GM15510 (cell line): ENCODE results near the gene SLU7.

Experiments
- POLR2A ChIP-seq: IDR thresholded peaks from 3 replicates; pipeline ENCODE4 v1.6.1; 2011; ENCODE audit warnings: borderline replicate concordance; ENCODE audit not compliant: insufficient read length; ENCODE audit errors: extremely low read depth

The SLU7 gene

DNA sequence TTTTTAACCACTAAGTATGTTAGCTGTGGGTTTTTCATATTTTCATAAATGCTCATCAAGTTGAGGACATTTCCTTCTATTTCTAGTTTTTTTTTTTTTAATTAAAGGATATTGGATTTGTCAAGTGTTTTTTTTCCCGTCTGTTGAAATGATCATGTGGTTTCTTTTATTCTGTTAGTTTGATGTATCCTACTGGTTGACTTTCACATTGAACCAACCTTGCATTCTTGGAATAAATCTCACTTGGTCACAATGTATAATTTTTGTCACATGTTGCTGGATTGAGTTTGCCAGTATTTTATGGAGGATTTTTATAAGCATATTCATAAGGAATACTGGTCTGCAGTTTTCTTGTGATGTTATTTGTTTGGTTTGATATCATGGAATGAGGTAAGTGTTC, 31.4 kb downstream of the SLU7 start:
- no peak for TF ChIP-seq POLR2A

DNA sequence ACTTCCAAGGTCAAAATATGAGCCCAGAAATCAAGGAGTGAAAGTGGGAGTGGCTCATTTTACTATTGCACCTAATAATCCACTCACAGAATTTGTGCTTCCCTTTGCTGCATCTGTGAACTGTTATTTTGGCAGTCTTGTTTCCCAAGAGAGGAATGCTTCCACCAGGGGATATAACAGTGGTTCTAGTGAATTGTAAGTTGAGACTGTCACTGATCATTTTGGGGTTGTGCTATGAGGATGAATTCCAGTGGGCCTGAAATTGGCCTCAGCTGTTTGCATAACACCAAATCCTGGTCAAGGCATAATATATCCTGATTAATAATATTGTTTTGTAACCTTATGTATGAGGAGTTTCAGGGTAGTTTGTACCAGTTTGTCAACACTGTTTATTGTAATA, 33.4 kb downstream of the SLU7 start:
- no peak for TF ChIP-seq POLR2A

DNA sequence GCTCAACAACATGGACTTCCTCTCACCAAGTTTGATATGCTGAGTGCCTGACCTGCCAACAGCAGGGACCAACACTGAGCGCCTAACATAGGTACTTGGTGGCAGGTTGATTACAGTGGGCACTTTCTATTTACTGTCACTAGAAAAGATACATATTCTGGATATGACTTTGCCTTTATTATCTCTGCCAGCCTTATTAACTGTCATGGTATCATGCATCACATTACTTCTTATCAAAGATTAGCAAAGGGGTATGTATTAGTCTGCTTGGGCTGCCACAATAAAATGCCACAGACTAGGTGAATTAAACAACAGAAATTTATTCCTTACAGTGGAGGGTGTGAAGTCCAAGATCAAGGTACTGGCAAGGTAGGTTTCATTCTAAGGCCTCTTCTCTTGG, 34.2 kb downstream of the SLU7 start:
- no peak for TF ChIP-seq POLR2A

DNA sequence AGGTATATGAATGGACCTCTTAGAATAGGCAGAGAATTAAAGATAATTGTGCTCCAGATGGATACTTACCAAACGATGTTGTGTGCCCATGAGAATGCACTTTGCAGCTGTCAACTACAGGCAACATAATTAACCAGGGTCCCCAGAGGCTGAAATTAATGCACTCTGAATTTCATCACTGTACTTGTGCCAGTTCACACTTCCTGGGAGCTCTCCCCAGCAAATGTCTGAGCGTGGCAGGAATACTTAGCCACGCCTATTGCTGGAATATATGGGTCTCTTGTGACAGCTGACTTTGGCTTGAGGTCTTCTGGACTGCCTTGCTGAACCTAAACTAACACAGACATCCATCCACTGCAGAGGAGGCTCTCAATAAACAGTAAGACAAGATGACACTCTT, 36.5 kb downstream of the SLU7 start:
- no peak for TF ChIP-seq POLR2A

DNA sequence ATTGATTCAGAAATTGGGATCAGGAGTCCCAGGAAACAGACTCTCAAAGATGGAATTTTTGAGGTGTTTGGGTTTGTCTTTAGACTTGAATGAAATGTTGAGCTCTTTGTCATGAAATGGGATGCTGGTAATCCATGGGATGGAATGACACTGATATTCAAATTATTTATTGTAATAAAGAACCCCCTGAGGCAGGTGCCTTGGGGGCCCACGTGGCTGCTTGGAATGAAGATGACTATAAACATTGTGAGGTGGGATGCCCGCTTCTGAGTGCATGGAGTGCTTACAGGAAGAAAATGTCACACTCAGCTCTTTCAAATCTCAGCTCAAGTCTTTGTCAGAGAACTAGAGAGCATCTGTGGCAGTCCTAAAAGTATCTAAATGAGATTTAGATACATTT, 38.8 kb downstream of the SLU7 start:
- no peak for TF ChIP-seq POLR2A

DNA sequence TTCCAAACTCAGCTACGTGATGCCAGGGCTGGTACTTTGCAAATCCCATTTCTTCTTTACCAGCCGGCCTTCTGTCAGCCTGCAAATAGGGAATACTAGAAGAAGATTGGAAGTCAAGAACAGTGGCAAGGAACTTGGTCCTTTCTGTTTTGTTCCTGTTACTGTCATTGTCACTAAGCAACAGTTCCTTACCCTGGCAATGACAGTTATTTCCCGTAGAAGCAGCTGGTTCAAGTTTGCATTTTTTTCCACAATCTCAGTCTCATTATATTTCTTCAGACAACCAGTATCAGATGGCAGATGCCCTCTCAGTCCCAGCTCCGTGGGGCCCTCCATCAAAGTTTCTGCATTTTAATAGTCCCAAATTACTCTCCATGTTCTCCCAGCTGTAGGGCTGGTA, 39.4 kb downstream of the SLU7 start:
- no peak for TF ChIP-seq POLR2A

DNA sequence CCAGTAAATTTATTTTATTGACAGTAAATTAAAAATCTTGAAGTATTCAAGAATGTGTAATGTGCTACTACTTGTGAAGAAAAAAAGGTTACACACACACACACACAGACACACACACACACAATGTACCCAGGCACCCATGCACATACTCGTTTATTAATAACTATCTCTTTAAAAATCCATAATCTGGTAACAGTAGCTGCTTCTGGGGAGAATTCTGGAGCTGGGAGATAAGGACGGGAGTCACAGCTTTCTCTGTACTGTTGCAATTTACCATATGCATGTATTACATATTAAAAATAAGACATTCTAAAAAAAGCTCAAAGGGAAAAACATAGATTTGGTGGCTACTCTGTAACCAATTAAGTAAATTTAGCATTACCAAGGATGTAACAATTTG, 40.6 kb downstream of the SLU7 start:
- TF ChIP-seq POLR2A: no peak

DNA sequence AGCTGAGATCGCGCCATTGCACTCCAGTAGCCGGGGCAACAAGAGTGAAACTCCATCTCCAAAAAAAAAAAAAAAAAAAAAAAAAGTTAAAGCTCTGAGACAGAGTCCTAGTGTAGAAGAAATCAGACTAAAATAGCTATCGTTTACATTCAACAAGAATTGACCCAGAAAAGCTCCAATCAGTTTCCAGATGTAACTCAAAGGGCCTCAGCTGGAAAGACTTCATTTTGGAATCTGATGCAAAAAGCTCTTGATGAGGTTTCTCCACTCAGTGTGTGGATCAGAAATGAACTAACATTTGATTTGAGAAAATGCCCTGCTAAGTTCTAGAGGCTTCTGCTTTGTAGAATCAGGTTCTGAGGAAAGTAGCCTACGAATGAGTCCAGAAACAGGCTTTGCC, 41.2 kb downstream of the SLU7 start:
- TF ChIP-seq POLR2A: no peak

DNA sequence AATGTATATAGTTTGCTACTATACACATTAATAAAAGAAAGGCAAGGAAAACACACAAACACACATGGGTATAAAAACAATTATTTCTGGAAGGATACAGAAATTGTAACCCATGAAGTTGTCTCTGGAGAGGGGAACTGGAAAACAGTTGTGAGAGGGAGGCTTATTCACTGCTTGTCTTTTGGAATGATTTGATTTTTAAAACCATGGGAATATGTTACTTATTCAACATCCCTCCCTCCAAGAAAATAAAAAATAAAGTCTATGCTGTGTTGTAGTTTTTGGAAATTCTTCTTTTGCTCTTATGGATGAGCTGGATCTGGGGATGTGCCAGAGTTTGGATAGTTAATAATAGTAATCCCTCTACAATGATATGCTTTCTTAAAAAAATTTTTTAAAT, 42.5 kb downstream of the SLU7 start:
- no peak for TF ChIP-seq POLR2A

DNA sequence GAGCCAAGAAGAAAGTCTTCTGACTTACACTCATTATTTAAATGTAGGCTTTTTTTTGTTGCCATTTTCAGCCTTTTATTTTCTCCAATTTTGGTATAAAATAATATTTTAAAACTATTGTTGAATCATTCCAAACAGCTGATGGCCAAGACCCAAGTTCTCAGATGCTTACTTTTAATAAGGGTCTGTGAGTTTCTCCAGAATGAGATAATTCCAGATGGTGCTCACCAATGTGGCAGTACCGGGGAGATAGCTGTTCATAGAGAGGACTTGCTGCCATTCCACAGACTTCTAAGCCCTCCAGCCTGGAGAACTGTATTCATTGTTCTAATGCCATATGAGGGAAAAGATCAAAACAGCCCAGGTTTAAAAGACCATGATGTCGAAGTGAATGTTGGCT, 43.2 kb downstream of the SLU7 start:
- no peak for TF ChIP-seq POLR2A

DNA sequence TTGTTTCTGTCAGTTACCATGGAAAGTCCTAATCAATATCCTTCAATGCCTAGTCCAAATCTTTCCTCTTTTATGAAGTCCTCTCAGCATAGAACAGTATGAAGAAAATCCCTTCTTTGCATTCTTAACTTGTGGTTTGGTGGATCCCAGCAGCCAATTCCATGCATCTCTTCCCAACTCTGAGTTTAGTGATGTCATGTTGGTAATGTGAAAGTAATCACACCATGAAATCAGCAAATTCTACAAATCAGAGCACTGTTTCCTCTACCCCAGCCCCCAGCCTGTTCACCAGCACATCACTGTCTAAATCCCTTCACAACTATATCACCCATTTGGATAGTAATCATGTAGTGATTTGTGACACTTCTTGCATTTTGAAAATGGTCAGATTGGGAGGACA, 43.7 kb downstream of the SLU7 start:
- no peak for TF ChIP-seq POLR2A

DNA sequence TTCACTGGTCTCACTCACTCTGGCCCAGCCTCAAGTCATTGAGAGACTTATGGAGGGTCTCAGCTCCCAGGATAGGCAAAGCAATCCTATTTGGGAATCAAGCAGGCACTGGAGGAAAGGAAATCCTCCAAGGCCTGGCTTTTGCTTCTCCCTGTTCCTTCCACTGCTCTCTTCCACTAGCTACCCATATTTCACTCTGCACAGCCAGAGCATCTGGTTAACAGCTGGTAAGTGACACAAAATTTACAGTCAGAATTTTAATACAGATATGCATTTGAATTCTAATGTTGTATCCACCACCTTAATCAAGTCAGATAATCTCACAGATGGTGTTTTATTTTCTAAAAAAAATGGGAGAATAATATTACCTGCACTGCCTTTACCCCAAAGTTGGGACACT, 47.6 kb downstream of the SLU7 start:
- TF ChIP-seq POLR2A: no peak

DNA sequence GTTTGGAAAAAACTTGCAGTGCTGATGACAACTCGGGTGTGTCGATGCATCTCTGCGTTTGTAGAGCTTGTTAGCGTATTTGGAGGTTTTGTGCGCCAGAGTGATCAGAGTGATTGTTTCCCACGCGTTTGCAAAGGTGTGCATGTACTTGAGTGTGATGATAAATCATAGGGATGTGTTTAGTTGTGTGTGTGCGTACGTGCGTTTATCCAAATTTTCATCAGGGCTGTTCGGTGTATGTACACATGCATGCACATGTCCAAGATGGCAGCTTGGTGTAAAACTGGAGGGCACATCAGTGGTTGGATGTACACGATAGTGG, 48.2 kb downstream of the SLU7 start:
- no peak for TF ChIP-seq POLR2A

DNA sequence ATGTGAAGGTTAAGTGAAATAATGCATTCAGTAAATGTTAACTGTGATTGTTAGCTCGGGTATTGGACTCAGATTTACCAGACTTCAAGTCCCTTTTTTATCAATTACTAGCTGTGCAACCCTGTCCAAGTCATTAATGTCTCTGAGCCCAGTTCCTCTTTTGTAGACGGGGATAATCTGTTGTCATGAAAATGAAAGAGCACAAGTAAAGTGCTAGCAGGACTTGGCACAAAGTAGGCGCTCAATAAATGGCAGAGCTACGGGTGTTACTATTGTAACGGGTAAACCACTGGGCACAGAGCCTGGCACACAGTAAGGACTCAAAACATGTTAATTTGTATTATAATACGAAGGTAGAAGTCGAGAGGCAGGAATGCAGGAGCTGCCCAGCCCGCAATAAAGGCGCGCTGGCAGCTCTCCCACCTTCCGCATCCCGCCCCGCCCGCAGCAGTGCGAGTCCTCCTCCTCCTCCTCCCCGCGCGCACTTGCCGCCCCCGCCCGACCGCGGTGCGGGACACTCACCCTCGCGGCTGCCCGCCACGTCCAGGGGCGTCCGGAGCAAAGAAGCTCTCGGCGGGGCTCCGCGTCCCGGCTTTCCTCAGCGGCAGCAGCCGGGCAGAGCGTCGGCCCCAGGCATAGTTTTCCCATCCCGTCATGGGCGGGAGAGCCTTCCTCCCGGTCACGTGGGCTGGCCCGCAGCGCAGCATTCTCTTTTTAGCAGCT, 48.7 kb downstream of the SLU7 start, which contains the start of gene C1QTNF2:
Gene C1QTNF2, minus strand, starts transcription at position 637 of the 723 bp plus-strand sequence. CDS start 15,615 bp downstream, outside the sequence.
- TF ChIP-seq POLR2A: no peak

DNA sequence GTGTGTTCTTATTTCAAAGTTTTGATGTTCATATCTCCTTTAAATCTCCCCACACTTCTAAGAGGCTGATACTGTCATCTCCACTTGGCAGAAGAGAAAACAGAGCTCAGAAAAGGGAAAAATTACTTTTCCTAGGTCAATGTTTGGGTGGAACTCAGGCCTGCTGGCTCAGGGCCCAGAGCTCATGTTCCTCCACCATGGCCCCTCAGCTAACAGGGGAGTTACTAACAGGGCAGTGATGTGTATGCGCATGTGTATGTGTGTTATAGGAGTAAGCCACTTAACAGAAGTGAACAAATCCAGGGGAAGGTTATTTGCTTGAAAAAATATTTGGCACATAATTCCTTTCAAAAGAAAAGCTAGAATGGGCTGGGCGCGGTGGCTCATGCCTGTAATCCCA, 51.0 kb downstream of the SLU7 start:
- no peak for TF ChIP-seq POLR2A

DNA sequence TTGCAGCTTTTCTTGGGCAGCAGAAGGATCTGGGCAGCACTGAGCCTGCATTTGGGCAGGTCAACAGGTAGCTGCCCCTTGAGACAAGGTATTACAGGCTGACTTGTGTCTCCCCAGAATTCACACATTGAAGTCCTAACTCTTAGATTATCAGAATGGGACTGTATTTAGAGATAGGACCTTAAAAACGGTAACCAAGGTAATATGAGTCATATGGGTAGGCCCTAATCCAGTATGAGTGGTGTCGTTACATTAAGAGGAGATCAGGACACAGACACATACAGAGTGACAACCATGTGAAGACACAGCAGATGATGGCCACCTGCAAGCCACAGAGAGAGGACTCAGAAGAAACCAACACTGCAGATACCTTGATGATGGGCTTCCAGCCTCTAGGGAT, 51.6 kb downstream of the SLU7 start:
- TF ChIP-seq POLR2A: no peak

DNA sequence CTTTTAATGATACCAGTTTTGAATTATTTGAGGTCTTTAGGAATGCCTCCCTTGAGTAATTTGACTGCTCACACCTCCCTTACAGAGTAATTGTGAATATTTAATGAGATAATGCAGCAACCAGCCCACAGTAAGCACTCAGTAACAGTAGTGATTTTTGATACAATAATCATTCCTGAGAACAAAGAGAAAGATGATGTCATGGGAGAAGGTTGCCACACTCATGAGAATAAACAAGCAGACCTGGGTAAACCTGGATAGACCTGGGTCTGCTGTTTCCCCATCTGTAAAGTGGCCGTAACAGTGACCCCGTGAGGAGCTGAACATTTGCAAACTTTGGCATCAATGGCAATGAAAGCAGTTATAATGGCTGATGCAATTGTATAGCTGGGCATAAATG, 52.7 kb downstream of the SLU7 start:
- no peak for TF ChIP-seq POLR2A
